Cardiac fibroblast (primary cell): ENCODE data around the gene DYRK1A.

Experiments
- DNase-seq, 2 donors: peaks; one replicate each; pipeline versions ENCODE4 v3.0.0 to v3.0.0-alpha.2; 2010; ENCODE audit warnings: low read depth in 2 of 2
- H3K4me3 ChIP-seq, 2 donors: replicated peaks in 1 of 2; 1 replicate in 1 of 2; 2 replicates in 1 of 2; pipeline ENCODE4 v1.5.1; 2011; ENCODE audit warnings: low read depth in 2 of 2, low read length in 2 of 2, mild to moderate bottlenecking in 2 of 2, moderate library complexity in 1 of 2
- TF ChIP-seq, protein P1 (sequence below): IDR thresholded peaks from one replicate; pipeline ENCODE4 v1.5.1; 2011; ENCODE audit warnings: low read depth, mild to moderate bottlenecking, low read length, inconsistent platforms

The DYRK1A gene

DNA sequence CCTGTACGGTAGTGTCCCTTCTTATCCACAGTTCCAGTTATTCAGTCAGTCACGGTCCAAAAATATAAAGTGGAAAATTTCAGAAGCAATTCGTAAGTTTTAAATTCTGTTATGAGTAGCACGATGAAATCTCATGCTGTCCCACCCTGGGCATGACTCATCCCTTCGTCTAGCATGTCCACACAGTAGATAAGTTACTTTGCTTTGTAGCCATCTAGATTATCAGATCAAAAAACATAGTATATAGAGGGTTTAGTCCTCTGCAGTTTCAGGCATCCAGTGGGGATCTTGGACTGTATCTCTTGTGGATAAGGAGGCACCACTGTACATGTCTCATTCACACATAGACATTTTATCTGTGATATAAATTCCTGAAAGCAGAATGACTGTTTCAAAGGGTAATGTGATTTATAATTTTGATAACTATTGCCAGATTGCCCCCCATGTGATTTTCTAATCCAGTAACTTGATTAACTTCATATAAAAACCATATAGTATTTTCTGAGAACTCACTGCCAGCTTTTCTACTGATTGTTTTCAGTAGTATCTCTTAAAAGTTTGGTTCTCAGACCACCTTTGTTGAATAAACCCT, 143.3 kb downstream of the DYRK1A start:
- peak; percentile 29 to 61 for DNase-seq

DNA sequence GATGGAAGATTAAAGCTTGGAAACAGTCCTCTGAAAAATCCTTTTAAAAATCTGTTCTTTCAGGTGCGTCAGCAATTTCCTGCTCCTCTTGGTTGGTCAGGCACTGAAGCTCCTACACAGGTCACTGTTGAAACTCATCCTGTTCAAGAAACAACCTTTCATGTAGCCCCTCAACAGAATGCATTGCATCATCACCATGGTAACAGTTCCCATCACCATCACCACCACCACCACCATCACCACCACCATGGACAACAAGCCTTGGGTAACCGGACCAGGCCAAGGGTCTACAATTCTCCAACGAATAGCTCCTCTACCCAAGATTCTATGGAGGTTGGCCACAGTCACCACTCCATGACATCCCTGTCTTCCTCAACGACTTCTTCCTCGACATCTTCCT, 145.3 kb downstream of the DYRK1A start:
- TF ChIP-seq, protein P1, sequence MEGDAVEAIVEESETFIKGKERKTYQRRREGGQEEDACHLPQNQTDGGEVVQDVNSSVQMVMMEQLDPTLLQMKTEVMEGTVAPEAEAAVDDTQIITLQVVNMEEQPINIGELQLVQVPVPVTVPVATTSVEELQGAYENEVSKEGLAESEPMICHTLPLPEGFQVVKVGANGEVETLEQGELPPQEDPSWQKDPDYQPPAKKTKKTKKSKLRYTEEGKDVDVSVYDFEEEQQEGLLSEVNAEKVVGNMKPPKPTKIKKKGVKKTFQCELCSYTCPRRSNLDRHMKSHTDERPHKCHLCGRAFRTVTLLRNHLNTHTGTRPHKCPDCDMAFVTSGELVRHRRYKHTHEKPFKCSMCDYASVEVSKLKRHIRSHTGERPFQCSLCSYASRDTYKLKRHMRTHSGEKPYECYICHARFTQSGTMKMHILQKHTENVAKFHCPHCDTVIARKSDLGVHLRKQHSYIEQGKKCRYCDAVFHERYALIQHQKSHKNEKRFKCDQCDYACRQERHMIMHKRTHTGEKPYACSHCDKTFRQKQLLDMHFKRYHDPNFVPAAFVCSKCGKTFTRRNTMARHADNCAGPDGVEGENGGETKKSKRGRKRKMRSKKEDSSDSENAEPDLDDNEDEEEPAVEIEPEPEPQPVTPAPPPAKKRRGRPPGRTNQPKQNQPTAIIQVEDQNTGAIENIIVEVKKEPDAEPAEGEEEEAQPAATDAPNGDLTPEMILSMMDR = no peak
- no peak overlapping the region for H3K4me3 ChIP-seq
- DNase-seq = no peak

More for the DNA sequence above, 143.3 kb downstream of the DYRK1A start:
- H3K4me3 ChIP-seq = no peak overlapping the region
- TF ChIP-seq, protein P1 = no peak

DNA sequence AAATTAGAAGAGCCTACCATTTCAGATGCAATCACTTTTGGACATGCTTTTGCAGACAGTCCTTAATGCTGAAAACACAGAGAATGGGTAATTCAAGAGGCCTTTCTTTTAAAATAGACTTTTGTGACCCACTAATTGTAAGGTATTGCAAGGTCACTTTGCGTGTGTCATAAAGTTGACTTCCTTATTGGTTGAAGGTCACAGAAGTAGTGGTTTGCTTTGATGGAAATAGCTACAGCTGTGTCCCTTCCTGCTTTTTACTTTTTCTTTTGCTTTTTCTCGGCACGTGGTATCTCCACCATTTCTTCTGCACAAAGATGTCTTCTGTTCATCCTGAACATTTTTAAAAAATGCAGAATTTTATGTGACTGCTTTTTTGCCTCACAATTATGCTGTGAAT, 146.8 kb downstream of the DYRK1A start:
- DNase-seq = no peak
- TF ChIP-seq, protein P1 = no peak
- H3K4me3 ChIP-seq = no peak overlapping the region

DNA sequence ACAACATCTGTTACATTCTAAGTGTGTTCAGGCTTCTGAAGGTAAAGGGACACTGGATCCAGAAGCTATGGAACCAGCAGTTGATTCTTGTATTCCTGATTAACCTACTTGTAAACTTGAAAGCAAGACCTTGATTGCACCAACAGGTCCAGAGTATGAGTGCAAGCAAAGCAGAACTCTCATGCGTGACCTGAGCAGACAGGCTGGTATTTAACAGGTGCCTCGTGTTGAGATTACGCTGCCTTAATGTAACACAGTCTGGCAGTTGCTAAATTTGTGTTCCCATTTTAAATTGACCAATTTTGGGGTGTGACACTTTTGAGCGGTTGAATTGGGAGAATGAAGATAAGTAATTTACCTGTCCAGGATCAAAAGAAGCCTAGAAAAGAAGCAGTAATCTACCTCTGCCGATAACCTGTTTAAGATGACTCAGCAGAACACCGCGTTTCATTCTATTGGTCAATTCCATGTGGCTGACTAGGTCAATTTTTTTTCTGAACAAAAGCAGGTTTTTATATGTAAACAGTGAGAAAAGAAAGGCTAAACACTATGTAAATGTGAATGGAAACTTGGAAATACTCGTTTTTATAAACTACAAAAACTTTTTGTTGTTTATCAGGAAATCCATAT, 147.6 kb downstream of the DYRK1A start:
- no peak for DNase-seq
- H3K4me3 ChIP-seq = no peak overlapping the region
- TF ChIP-seq, protein P1 = no peak

DNA sequence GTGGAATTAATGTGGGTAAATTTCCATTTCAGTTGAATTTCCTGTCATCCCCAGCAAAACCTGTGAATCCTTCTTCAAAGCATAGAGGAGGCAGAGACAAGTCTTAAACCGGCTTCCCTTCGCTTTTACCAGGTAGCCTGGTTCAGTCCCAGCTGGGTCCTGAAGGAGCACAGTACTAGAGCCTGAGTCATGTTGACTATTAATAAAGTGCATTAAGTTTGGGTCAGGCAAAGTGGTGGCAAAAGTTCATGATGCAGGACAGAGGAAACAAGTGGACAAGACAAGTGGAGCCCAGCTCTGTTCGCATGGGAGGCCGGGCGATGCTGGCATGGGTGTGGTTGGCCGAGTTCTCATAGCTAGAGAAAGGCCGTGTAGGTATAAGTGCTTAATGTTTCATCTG, 150.4 kb downstream of the DYRK1A start:
- no peak for DNase-seq
- no peak overlapping the region for H3K4me3 ChIP-seq
- TF ChIP-seq, protein P1 = no peak

DNA sequence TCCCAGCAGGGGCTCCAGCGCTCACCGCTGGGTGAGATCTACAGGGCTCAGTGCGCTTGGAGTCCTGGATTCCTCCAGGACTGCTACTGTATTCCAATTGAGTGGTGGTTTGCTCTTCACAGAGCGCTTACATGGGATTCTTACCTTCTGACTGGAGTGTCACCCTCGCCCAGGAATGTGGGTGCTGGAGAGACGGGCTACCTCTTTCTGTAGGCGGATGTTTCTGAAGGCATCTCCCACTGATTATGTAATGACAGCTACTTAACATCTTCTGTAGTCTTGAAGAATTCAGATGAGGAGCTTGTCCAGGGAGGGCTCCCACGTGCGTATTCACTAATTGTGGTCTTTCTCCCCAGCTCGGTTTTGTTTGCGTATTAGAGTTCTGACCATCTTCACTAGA, 154.2 kb downstream of the DYRK1A start:
- no peak overlapping the region for H3K4me3 ChIP-seq
- TF ChIP-seq, protein P1 = no peak
- DNase-seq = no peak
